ENCODE data around the gene RINL.
"Not testable (repeated sequence)": the region's sequence is repeated elsewhere in the genome, so short reads cannot be mapped to it uniquely, and the experiment has no call there.

DNA sequence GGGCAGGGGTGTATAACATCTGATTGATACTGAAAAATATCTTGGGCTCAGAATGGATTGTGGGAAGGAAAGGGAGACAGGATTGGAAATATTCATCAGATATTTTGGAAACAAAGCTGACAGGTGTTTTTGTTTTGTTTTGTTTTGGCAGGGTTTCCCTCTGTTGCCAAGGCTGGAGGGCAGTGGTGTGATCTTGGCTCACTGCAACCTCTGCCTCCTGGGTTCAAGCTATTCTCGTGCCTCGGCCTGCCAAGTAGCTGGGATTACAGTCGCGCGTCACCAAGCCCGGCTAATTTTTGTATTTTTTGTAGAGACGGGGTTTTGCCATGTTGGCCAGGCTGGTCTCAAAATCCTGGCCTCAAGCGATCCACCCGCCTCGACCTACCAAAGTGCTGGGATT, 4.7 kb downstream of the RINL start:
- TF ChIP-seq, protein P1, sequence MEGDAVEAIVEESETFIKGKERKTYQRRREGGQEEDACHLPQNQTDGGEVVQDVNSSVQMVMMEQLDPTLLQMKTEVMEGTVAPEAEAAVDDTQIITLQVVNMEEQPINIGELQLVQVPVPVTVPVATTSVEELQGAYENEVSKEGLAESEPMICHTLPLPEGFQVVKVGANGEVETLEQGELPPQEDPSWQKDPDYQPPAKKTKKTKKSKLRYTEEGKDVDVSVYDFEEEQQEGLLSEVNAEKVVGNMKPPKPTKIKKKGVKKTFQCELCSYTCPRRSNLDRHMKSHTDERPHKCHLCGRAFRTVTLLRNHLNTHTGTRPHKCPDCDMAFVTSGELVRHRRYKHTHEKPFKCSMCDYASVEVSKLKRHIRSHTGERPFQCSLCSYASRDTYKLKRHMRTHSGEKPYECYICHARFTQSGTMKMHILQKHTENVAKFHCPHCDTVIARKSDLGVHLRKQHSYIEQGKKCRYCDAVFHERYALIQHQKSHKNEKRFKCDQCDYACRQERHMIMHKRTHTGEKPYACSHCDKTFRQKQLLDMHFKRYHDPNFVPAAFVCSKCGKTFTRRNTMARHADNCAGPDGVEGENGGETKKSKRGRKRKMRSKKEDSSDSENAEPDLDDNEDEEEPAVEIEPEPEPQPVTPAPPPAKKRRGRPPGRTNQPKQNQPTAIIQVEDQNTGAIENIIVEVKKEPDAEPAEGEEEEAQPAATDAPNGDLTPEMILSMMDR (IDR thresholded peaks at IDR 0.05) = not testable (repeated sequence)
- not testable (repeated sequence) for TF ChIP-seq POLR2AphosphoS5 (IDR thresholded peaks at IDR 0.05)

Measured in esophagus muscularis mucosa (tissue), 3 donors.